Aorta (tissue), 5 donors: ENCODE results near the gene MEGF10. TPM values are rescaled to one million over a fixed set of nuclear protein-coding genes. Genes with fewer than 3 reads are reported as not detected.
"Not testable (repeated sequence)": the region's sequence is repeated elsewhere in the genome, so short reads cannot be mapped to it uniquely, and the experiment has no call there.

Experiments used
- ATAC-seq: fragments of 200-7000 bp; cut with Tn5 transposase; one replicate; pipeline ENCODE4 v1.9.1; 2022; ENCODE audit warnings: moderate library complexity; ENCODE audit not compliant: low FRiP score
- DNase-seq, 2 donors: peaks; one replicate each; pipeline ENCODE4 v3.0.0-alpha.2; 2020
- H3K27ac ChIP-seq, 2 donors: one replicate each; pipeline ENCODE4 v1.5.1; 2013; ENCODE audit warnings: low read length in 2 of 2, mild to moderate bottlenecking in 2 of 2, moderate library complexity in 2 of 2, control low read depth in 1 of 2, inconsistent platforms in 1 of 2, low read depth in 1 of 2
- H3K27me3 ChIP-seq, 2 donors: one replicate each; pipeline ENCODE4 v1.6.1; 2013; ENCODE audit warnings: control low read depth in 1 of 2, low read length in 1 of 2, mild to moderate bottlenecking in 1 of 2, moderate library complexity in 1 of 2; ENCODE audit not compliant: insufficient read depth in 2 of 2, control insufficient read depth in 1 of 2
- H3K36me3 ChIP-seq, 2 donors: one replicate each; pipeline ENCODE4 v1.6.1; 2013; ENCODE audit warnings: control low read depth in 1 of 2, low read length in 1 of 2, mild to moderate bottlenecking in 1 of 2; ENCODE audit not compliant: insufficient read depth in 2 of 2, control insufficient read depth in 1 of 2
- H3K4me1 ChIP-seq, 2 donors: one replicate each; pipeline ENCODE4 v1.6.1; 2013; ENCODE audit warnings: low read length in 2 of 2, control low read depth in 1 of 2, mild to moderate bottlenecking in 1 of 2, moderate library complexity in 1 of 2; ENCODE audit not compliant: insufficient read depth in 2 of 2, control insufficient read depth in 1 of 2
- H3K4me3 ChIP-seq, 2 donors: one replicate each; pipeline ENCODE4 v1.5.1; 2013; ENCODE audit warnings: low read length in 2 of 2, control low read depth in 1 of 2, mild to moderate bottlenecking in 1 of 2
- H3K9me3 ChIP-seq: one replicate; pipeline ENCODE4 v1.6.1; 2013; ENCODE audit warnings: mild to moderate bottlenecking, low read length; ENCODE audit not compliant: control insufficient read depth
- WGBS, 2 donors: extraction: QIAGEN DNeasy Blood & Tissue Kit; methylation state at CpG; one replicate each; pipeline ENCODE4 v1.1.7; 2013; 5-methylcytosine and 5-hydroxymethylcytosine counted together
- intact Hi-C, 2 donors: fragments of 100-400 bp; cut with DNase I; formaldehyde crosslinking; loops; one replicate each; pipeline versions ENCODE4 v1.14.2 to v1.15.0; 2022
- polyA plus RNA-seq, 2 donors: library from polyadenylated mRNA; stranded (reverse); fragments of 200-250 nt; gene quantifications; one replicate each; pipeline ENCODE4 v1.2.3, GENCODE V29; 2013
- total RNA-seq, 2 donors: library from RNA; stranded (reverse); fragmentation: NEBNext Ultra II Directional; extraction: Animal tissue kit (Norgen Biotek cat#: 25700); gene quantifications; one replicate each; pipeline ENCODE4 v1.2.1, GENCODE V29; 2021
- donor health status: healthy with polysubstance abuse.
- donor health status: Bipolar disorder and iron deficiency.
- donor health status: DM: no; HTN: no; CAD: no.
- donor health status: DM: no; HTN: no; CAD: no.
- donor health status: DM: yes; HTN: yes; CAD: no.

Gene MEGF10
- total and polyA plus RNA-seq, 4 donors, result 0.05 to 0.72 (median 0.52) TPM; not detected in 1

DNA sequence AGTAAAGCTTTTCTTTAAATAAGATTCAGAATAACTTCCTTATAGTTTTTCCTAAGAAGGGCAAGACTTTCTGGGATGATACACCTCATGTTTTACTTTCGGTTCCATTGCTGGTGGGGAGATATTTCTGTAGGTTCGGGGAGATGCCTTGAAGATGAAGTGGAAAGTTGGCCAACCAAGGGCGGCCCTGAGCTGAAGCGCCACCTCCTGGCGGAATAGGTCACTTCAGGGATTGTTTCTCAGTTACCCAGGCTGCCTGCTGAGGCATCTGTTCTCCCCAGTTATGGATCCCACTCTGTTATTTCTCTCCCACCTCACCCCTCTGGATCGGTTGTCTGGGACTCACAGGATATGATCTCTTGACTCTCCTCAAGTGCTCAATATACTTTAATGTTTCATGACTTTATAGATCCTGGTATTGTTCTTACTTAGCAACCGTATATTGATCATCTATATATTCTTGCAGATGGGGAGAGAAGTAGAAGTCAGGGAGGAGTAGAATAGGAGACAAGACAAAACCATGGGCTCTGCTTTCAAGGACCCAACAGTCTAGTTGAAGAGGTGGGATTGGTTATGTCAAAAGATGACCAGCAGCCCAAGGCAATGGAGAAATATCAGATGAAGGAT lies 23.4 kb downstream of the MEGF10 start:
- intact Hi-C loops, result loop anchor here (5.0 kb wide), 1 partner anchor 477 kb away; no protein-coding TSS in a partner anchor
- H3K27ac ChIP-seq, result no peak overlapping the region
- peak; percentile 61 to 87 for DNase-seq
- ATAC-seq, result no peak
- WGBS, 2 donors, result 42 to 49% methylated on average over 7 of the region's 7 CpGs
- H3K4me3 ChIP-seq, result no peak overlapping the region
- no peaks in the 10 kb centered on the region for H3K36me3 ChIP-seq
- no peaks in the 10 kb centered on the region for H3K27me3 ChIP-seq
- H3K9me3 ChIP-seq, result no peaks in the 10 kb centered on the region
- no peaks in the 10 kb centered on the region for H3K4me1 ChIP-seq

GRCh38 chr5:127316011-127316410 lies 25.4 kb downstream of the MEGF10 start:
- no peak for DNase-seq
- intact Hi-C loops, result no loop called here
- Histone ChIP-seq H3K27me3 (no peaks in the 10 kb centered on the region), H3K9me3 (no peaks in the 10 kb centered on the region), H3K36me3 (no peaks in the 10 kb centered on the region), H3K4me3 (no peak overlapping the region), H3K4me1 (no peaks in the 10 kb centered on the region), H3K27ac (no peak overlapping the region)
- 83 to 94% methylated on average over 1 of the region's 1 CpG for WGBS, 2 donors
- ATAC-seq, result no peak

GRCh38 chr5:127317385-127317784 lies 26.8 kb downstream of the MEGF10 start:
- H3K27ac ChIP-seq, H3K36me3 ChIP-seq, DNase-seq, intact Hi-C loops, H3K9me3 ChIP-seq, H3K27me3 ChIP-seq, ATAC-seq, H3K4me3 ChIP-seq, H3K4me1 ChIP-seq: not testable (repeated sequence)
- WGBS, 2 donors, result 95 to 97% methylated on average over 3 of the region's 3 CpGs

GRCh38 chr5:127320032-127320965 lies 29.7 kb downstream of the MEGF10 start:
- ATAC-seq, result no peak
- Histone ChIP-seq H3K27me3 (no peaks in the 10 kb centered on the region), H3K36me3 (no peaks in the 10 kb centered on the region), H3K4me1 (no peaks in the 10 kb centered on the region), H3K9me3 (no peaks in the 10 kb centered on the region), H3K4me3 (no peak overlapping the region), H3K27ac (no peak overlapping the region)
- intact Hi-C loops, result no loop called here
- 42 to 58% methylated on average over 5 of the region's 5 CpGs for WGBS, 2 donors
- DNase-seq, result no peak

- H3K4me1 ChIP-seq, result no peaks in the 10 kb centered on the region
- intact Hi-C loops, result no loop called here
- no peaks in the 10 kb centered on the region for H3K36me3 ChIP-seq
- H3K4me3 ChIP-seq, result no peak overlapping the region
- no peaks in the 10 kb centered on the region for H3K9me3 ChIP-seq
- H3K27me3 ChIP-seq, result no peaks in the 10 kb centered on the region
- WGBS, 2 donors, result 89 to 92% methylated on average over 2 of the region's 2 CpGs
- DNase-seq, result no peak
- no peak for ATAC-seq
- H3K27ac ChIP-seq, result no peak overlapping the region
Observed at GRCh38 chr5:127321465-127321864, 30.9 kb downstream of the MEGF10 start.

DNA sequence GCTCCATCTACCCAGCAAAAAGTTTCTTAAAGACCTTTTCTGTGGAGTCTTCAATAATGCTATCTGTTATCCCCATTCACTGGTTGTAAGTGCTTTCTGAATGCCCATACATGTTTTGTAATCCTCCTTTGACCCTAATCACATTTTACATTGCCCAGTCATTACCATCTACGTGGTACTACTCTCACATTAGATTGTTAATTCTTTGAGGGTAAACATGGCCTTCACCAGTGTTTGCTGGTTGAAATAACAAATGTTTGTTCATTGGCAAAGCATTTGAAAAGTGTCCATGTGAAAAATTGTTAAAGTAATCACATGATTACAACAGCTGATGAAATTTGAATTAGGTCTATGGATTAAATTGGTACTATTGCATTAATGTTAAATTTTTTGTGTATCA lies 31.8 kb downstream of the MEGF10 start:
- 62 to 64% methylated on average over 1 of the region's 1 CpG for WGBS, 2 donors
- ATAC-seq, result no peak

GRCh38 chr5:127324756-127325155 lies 34.2 kb downstream of the MEGF10 start:
- 84 to 93% methylated on average over 3 of the region's 3 CpGs for WGBS, 2 donors
- intact Hi-C loops, result no loop called here

More for the DNA sequence above, 31.8 kb downstream of the MEGF10 start:
- no peaks in the 10 kb centered on the region for H3K4me1 ChIP-seq
- H3K27ac ChIP-seq, result no peak overlapping the region
- no peak overlapping the region for H3K4me3 ChIP-seq
- no peaks in the 10 kb centered on the region for H3K27me3 ChIP-seq
- intact Hi-C loops, result no loop called here
- no peaks in the 10 kb centered on the region for H3K9me3 ChIP-seq
- DNase-seq, result no peak
- no peaks in the 10 kb centered on the region for H3K36me3 ChIP-seq

GRCh38 chr5:127326431-127326830 lies 35.8 kb downstream of the MEGF10 start:
- Histone ChIP-seq H3K9me3 (peaks cover 4% of the 10 kb centered on the region), H3K27me3 (peaks cover 0 to 2% of the 10 kb centered on the region in 2 donors), H3K4me1 (no peaks in the 10 kb centered on the region), H3K27ac (no peak overlapping the region), H3K36me3 (no peaks in the 10 kb centered on the region), H3K4me3 (no peak overlapping the region)
- intact Hi-C loops, result no loop called here
- DNase-seq, result no peak
- no peak for ATAC-seq
- 58 to 64% methylated on average over 4 of the region's 4 CpGs for WGBS, 2 donors

More at GRCh38 chr5:127324756-127325155, 34.2 kb downstream of the MEGF10 start:
- Histone ChIP-seq H3K36me3 (no peaks in the 10 kb centered on the region), H3K27me3 (no peaks in the 10 kb centered on the region), H3K9me3 (peaks cover under 1% of the 10 kb centered on the region), H3K4me3 (no peak overlapping the region), H3K27ac (no peak overlapping the region), H3K4me1 (no peaks in the 10 kb centered on the region)
- DNase-seq (no peak), ATAC-seq (no peak)
